Upper lobe of left lung (tissue), 4 donors: ENCODE measurements around the gene CFAP92.

ENCODE experiments used
- POLR2A ChIP-seq, 4 donors: fragments of 450-650 bp; IDR thresholded peaks; one replicate each; pipeline ENCODE4 v1.5.1; 2016 to 2017; ENCODE audit warnings: antibody characterized with exemption in 4 of 4, mild to moderate bottlenecking in 2 of 4
- POLR2AphosphoS5 ChIP-seq, 2 donors: sonication (generic); formaldehyde crosslinking; IDR thresholded peaks; one replicate each; pipeline ENCODE4 v1.5.1; 2017; ENCODE audit warnings: antibody characterized with exemption in 2 of 2
- TF ChIP-seq, protein P1 (sequence below), 6 experiments: fragments of 450-650 bp in 4 of 6; fragments of 200-600 bp in 2 of 6; sonication (generic) in 2 of 6; IDR thresholded peaks; one replicate each; pipeline ENCODE4 v1.5.1; 2016 to 2019; ENCODE audit warnings: antibody characterized with exemption in 6 of 6

DNA sequence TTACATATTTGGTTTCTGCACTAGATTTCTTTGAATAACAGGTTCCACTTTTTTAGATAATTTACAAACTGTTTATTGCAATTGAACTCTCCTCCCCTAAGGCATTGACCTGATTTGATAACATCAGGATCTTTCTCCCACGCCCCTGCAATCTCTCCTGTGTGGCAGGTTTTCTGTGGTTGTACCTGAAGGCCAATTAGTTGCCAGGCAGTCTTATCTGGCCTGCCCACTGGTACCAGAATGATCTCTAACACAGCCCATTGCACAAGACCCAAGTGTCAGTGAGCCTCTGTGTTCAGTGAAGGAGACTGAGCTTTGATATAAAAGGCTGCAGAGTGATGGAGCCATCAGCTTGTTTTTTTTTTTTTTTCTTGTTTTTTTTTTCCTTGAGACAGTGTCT, 111.2 kb downstream of the CFAP92 start:
- TF ChIP-seq POLR2AphosphoS5 (IDR thresholded peaks at IDR 0.05) (no peak), POLR2A (IDR thresholded peaks at IDR 0.05) (no peak)
- TF ChIP-seq, protein P1, sequence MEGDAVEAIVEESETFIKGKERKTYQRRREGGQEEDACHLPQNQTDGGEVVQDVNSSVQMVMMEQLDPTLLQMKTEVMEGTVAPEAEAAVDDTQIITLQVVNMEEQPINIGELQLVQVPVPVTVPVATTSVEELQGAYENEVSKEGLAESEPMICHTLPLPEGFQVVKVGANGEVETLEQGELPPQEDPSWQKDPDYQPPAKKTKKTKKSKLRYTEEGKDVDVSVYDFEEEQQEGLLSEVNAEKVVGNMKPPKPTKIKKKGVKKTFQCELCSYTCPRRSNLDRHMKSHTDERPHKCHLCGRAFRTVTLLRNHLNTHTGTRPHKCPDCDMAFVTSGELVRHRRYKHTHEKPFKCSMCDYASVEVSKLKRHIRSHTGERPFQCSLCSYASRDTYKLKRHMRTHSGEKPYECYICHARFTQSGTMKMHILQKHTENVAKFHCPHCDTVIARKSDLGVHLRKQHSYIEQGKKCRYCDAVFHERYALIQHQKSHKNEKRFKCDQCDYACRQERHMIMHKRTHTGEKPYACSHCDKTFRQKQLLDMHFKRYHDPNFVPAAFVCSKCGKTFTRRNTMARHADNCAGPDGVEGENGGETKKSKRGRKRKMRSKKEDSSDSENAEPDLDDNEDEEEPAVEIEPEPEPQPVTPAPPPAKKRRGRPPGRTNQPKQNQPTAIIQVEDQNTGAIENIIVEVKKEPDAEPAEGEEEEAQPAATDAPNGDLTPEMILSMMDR (IDR thresholded peaks at IDR 0.05) = no peak
